BLaER1 (cell line): ENCODE data around the gene GRP.

ENCODE experiments used
- H3K27ac ChIP-seq: shearing (Covaris generic); formaldehyde crosslinking; 2 replicates; pipeline ENCODE4 v1.8.1; 2022
- H3K27me3 ChIP-seq: shearing (Covaris generic); formaldehyde crosslinking; 2 replicates; pipeline ENCODE4 v1.8.1; 2022
- H3K36me3 ChIP-seq: shearing (Covaris generic); formaldehyde crosslinking; 2 replicates; pipeline ENCODE4 v1.8.1; 2022
- H3K4me1 ChIP-seq: shearing (Covaris generic); formaldehyde crosslinking; 2 replicates; pipeline ENCODE4 v1.8.1; 2022
- H3K4me2 ChIP-seq: shearing (Covaris generic); formaldehyde crosslinking; 2 replicates; pipeline ENCODE4 v1.8.1; 2022
- H3K4me3 ChIP-seq: shearing (Covaris generic); formaldehyde crosslinking; 2 replicates; pipeline ENCODE4 v1.8.1; 2022
- H3K9ac ChIP-seq: shearing (Covaris generic); formaldehyde crosslinking; 2 replicates; pipeline ENCODE4 v1.8.1; 2022
- H3K9me3 ChIP-seq: shearing (Covaris generic); formaldehyde crosslinking; 2 replicates; pipeline ENCODE4 v1.8.1; 2022
- H4K20me1 ChIP-seq: shearing (Covaris generic); formaldehyde crosslinking; 2 replicates; pipeline ENCODE4 v1.8.1; 2022
- Cebpa-rat ChIP-seq: shearing (Covaris generic); IDR thresholded peaks from 2 replicates; pipeline ENCODE4 v1.8.1; 2022

Gene GRP

DNA sequence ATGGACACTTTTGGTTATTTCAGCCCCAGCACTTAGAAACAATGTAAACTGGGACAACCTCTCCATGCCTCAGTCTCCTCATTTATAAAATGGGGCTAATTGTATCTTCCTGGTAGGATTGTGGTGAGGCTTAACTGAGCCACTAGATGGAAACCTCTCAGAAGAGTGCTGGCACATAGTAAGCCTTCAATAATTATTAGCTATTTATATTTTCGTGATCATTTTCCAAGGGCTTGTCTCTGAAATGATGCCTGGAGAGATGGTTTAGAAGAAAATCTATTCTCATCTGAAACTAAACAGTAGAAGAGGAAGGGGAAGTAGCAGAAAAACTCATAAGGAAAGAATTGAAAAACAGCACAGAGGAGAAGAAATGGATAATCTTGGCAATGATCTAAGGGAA, 46.5 kb downstream of the GRP start:
- H3K27me3 ChIP-seq, result peaks cover 82% of the 10 kb centered on the region
- H3K4me3 ChIP-seq, result no peak overlapping the region
- peaks cover 7% of the 10 kb centered on the region; the same call in 1 of the 2 replicates for H4K20me1 ChIP-seq
- H3K4me2 ChIP-seq, result no peak overlapping the region
- H3K9ac ChIP-seq, result no peak overlapping the region
- TF ChIP-seq Cebpa-rat, result no peak
- peaks cover 8% of the 10 kb centered on the region; the same call in 1 of the 2 replicates for H3K4me1 ChIP-seq
- no peaks in the 10 kb centered on the region for H3K36me3 ChIP-seq
- H3K27ac ChIP-seq, result no peak overlapping the region
- peaks cover 73% of the 10 kb centered on the region for H3K9me3 ChIP-seq

DNA sequence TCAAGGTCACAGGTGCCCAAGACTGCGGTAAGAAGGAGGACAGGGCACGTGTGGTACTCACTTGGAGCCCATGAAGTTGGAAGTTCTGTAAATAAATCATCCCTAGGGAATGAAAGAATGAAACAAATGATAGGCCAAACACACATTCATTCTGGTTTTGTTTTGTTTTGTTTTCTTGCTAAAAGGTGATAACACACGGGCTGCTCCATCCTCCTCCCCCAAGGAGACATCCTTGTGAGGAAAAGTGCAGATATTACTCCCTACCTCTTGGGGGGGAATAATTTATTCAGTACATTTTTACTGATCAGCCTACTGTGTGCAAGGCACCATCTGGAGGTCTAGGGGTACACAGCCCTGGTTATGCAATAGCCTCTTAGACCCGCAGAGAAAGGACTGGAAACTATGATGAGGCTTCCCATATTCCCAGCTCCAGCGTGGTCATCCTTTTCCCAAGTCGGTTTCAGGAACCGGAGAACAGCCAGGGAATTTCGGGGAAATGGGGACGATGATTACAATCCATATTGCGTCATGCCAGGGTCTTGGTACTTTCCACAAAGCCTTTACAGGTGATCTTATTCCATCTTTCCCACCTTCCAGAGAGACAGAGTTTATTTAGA, 47.0 kb downstream of the GRP start:
- Histone ChIP-seq H3K27me3 (peaks cover 87% of the 10 kb centered on the region), H3K9me3 (peaks cover 78% of the 10 kb centered on the region), H4K20me1 (peaks cover 7% of the 10 kb centered on the region; the same call in 1 of the 2 replicates), H3K4me3 (no peak overlapping the region), H3K27ac (no peak overlapping the region), H3K4me2 (no peak overlapping the region), H3K9ac (no peak overlapping the region), H3K36me3 (no peaks in the 10 kb centered on the region), H3K4me1 (peaks cover 8% of the 10 kb centered on the region; the same call in 1 of the 2 replicates)
- peak; percentile 33; the same call in 1 of the 2 replicates for TF ChIP-seq Cebpa-rat

DNA sequence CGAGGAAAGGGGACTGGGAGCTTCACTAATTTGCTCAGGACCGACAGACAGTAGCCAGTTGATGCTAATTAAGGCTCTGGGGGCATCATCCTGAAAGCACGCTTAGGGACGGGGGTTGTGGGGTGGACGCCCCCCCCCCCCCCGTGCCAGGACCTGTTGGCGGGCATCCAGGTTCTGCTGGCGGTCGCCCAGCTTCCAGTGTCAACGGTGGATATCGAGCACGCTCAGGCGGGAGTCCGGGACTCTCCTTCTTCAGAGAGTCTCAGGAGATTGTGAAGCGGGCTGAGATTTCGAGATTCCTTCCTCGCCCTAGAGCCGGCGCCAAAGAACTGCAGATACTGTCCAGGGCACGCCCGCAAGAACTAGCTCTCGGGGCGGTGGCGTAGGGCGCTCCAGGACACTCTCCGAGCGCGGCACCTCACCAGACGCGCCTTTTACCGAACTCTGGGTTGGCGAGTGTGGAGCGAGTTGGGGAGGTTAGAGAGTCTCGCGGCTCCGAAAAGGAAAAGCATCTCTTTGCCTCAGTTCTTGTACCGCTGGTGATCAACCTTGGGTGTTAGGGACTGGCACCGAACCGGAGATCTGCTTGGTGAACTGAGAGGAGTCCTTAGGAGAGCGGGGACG, 47.7 kb downstream of the GRP start:
- H3K36me3 ChIP-seq, result no peaks in the 10 kb centered on the region
- H3K27me3 ChIP-seq, result peaks cover 93% of the 10 kb centered on the region

DNA sequence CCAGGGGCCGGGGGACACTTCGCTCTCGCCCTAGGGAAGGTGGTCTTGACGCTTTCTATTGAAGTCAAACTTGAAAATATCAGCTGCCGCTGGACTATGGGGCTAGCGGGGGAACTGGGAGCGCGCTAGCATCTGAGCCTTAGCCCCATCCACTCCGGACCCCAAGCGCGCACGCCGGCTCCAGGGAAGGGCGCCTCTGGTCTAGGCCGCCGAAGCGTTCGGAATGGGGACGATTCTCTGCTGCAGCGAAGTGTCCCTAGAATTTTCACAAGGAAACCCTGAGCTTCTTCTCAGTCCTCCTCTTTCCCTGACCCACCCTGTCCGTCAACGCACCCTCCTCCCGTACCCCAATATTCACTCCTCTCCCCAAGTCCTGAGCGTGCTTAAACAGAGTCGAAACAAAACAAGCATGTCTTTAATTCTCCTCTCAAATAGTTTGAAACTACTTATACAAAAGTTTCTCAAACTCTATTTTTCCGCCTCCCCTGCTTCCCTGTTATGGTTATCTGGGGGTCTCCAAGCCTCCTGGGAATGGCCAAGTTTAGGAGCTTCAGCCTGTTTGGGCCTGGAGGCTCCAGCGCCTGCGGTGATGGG, 48.3 kb downstream of the GRP start:
- Histone ChIP-seq H3K4me1 (peaks cover 8% of the 10 kb centered on the region; the same call in 1 of the 2 replicates), H3K4me3 (peak overlapping the region; percentile 55; the same call in 1 of the 2 replicates), H3K9ac (no peak overlapping the region), H3K27me3 (peaks cover 99% of the 10 kb centered on the region), H3K27ac (no peak overlapping the region), H3K4me2 (no peak overlapping the region), H3K9me3 (peaks cover 90% of the 10 kb centered on the region), H3K36me3 (no peaks in the 10 kb centered on the region), H4K20me1 (peaks cover 7% of the 10 kb centered on the region; the same call in 1 of the 2 replicates)
- no peak for TF ChIP-seq Cebpa-rat

More for the DNA sequence above, 47.7 kb downstream of the GRP start:
- H3K9me3 ChIP-seq, result peaks cover 84% of the 10 kb centered on the region
- H3K9ac ChIP-seq, result no peak overlapping the region
- peaks cover 8% of the 10 kb centered on the region; the same call in 1 of the 2 replicates for H3K4me1 ChIP-seq
- TF ChIP-seq Cebpa-rat, result no peak
- no peak overlapping the region for H3K27ac ChIP-seq
- H3K4me3 ChIP-seq, result no peak overlapping the region
- no peak overlapping the region for H3K4me2 ChIP-seq
- H4K20me1 ChIP-seq, result peaks cover 7% of the 10 kb centered on the region; the same call in 1 of the 2 replicates

- Histone ChIP-seq H3K4me3 (peak overlapping the region; percentile 55), H3K4me2 (peak overlapping the region; percentile 66), H3K9me3 (peaks cover 98% of the 10 kb centered on the region), H3K4me1 (peaks cover 8% of the 10 kb centered on the region; the same call in 1 of the 2 replicates), H3K9ac (no peak overlapping the region), H4K20me1 (peaks cover 7% of the 10 kb centered on the region; the same call in 1 of the 2 replicates), H3K27me3 (peaks cover 100% of the 10 kb centered on the region), H3K27ac (no peak overlapping the region), H3K36me3 (no peaks in the 10 kb centered on the region)
- TF ChIP-seq Cebpa-rat, result no peak
These were observed 49.0 kb downstream of the GRP start for GRCh38 chr18:59268721-59269562.

GRCh38 chr18:59269563-59270119, 49.7 kb downstream of the GRP start:
- Histone ChIP-seq H3K9ac (no peak overlapping the region), H3K4me3 (peak overlapping the region; percentile 55), H3K4me2 (peak overlapping the region; percentile 66), H3K36me3 (no peaks in the 10 kb centered on the region), H3K27ac (no peak overlapping the region), H4K20me1 (peaks cover 7% of the 10 kb centered on the region; the same call in 1 of the 2 replicates), H3K4me1 (peaks cover 8% of the 10 kb centered on the region; the same call in 1 of the 2 replicates), H3K27me3 (peaks cover 100% of the 10 kb centered on the region), H3K9me3 (peaks cover 98% of the 10 kb centered on the region)
- TF ChIP-seq Cebpa-rat, result no peak

DNA sequence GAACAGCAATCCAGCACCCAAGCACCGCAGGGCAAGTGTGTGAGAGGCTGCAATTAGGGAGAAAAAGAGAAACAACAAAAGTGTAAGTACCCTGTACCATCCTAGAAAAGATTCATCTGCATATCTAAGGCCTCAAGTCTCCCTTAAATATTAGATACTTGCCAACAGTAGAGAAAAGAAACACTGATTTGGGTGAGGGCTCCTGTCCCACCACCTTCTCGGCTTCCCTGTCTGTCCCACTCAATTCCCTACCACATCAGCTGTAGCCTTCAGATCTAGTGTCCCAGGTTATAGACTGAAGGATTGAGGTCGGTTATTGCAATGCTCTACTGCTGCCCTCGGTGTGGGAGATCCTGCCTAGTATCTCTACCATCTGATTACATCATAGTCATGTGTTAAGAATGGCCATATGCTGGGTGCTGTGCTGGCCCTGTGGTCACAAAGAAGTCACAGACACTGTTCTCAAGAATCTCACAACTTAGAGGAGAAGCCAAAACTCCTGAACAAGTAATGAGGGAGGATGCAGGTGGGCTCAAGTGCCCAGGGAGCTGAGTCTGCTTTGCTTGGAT, 50.8 kb downstream of the GRP start:
- H3K36me3 ChIP-seq, result no peaks in the 10 kb centered on the region
- peaks cover 97% of the 10 kb centered on the region for H3K27me3 ChIP-seq
- no peak overlapping the region for H3K4me2 ChIP-seq

DNA sequence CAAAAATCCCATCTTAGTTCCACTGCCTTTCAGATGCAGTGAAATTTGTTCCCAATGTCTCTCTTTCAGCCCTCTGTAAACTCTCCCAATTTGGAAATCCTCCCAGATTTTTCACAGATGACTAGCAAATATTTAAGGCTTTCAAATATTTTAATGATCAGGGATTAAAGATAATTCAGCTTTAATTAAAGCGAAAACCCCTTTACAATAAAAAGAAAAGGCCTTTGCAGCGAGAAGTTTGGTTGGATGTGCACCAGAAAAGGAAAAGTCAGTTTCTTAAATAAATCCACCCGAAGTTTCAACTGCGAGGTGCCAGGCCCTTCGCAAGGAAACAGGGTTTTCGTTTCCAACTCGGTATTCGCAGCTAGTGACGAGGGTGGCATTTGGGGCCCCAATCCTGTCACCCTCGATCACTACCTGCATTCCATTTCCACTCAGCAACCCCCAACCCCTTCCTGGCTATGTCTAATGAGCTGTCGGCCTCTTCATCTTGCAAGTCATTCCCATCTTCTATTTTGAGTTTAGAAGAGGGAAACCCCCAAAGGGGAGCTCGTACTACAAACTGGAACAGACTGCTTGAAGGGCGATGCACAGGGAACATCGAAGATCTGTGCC, 51.8 kb downstream of the GRP start:
- peaks cover 8% of the 10 kb centered on the region; the same call in 1 of the 2 replicates for H3K4me1 ChIP-seq

More for the DNA sequence above, 50.8 kb downstream of the GRP start:
- H3K9me3 ChIP-seq, result peaks cover 88% of the 10 kb centered on the region
- H3K4me3 ChIP-seq, result no peak overlapping the region
- peaks cover 8% of the 10 kb centered on the region; the same call in 1 of the 2 replicates for H3K4me1 ChIP-seq
- H4K20me1 ChIP-seq, result peaks cover 7% of the 10 kb centered on the region; the same call in 1 of the 2 replicates
- no peak for TF ChIP-seq Cebpa-rat
- no peak overlapping the region for H3K27ac ChIP-seq
- no peak overlapping the region for H3K9ac ChIP-seq

More for the DNA sequence above, 51.8 kb downstream of the GRP start:
- Histone ChIP-seq H3K27me3 (peaks cover 92% of the 10 kb centered on the region), H3K36me3 (no peaks in the 10 kb centered on the region), H4K20me1 (peaks cover 7% of the 10 kb centered on the region; the same call in 1 of the 2 replicates), H3K9ac (no peak overlapping the region), H3K4me2 (no peak overlapping the region), H3K4me3 (no peak overlapping the region; the same call in 1 of the 2 replicates), H3K27ac (no peak overlapping the region), H3K9me3 (peaks cover 79% of the 10 kb centered on the region)
- no peak for TF ChIP-seq Cebpa-rat
